Measurements from ENCODE around the gene HNRNPUL2.
A peak's percentile ranks its signal among the peaks of the same experiment; 100 is the strongest.
"Not testable (repeated sequence)": the region's sequence is repeated elsewhere in the genome, so short reads cannot be mapped to it uniquely, and the experiment has no call there.

HNRNPUL2 gene

GRCh38 chr11:62727165-62727871 is at the start of gene HNRNPUL2:
HNRNPUL2 (minus strand) TSS chr11:62727457; CDS start chr11:62727156, 301 bp downstream.
- DNase-seq = peak; percentile 99

- DNase-seq = no peak
Observed at GRCh38 chr11:62775646-62776045, 48.4 kb upstream of the HNRNPUL2 start.

- DNase-seq = no peak
Observed at GRCh38 chr11:62774407-62774806, 47.1 kb upstream of the HNRNPUL2 start.

GRCh38 chr11:62771144-62772021 is 44.1 kb upstream of the HNRNPUL2 start, which contains the start of gene TAF6L:
TAF6L (plus strand) TSS chr11:62771396; CDS start chr11:62775784, 4,388 bp downstream.
- peak; percentile 97 for DNase-seq

- peak; percentile 74 for DNase-seq
Observed at GRCh38 chr11:62770778-62771143, 43.5 kb upstream of the HNRNPUL2 start.

GRCh38 chr11:62760867-62761227 is 33.6 kb upstream of the HNRNPUL2 start:
- DNase-seq = not testable (repeated sequence)

GRCh38 chr11:62757846-62758788 is 30.9 kb upstream of the HNRNPUL2 start:
- DNase-seq = no peak

GRCh38 chr11:62755086-62755615 is 27.9 kb upstream of the HNRNPUL2 start:
- no peak for DNase-seq

- peak; percentile 98 for DNase-seq
Observed at GRCh38 chr11:62753736-62754603, 26.7 kb upstream of the HNRNPUL2 start, which contains the start of gene ZBTB3. ZBTB3 (minus strand) TSS chr11:62754160; CDS start chr11:62753664, 496 bp downstream.

GRCh38 chr11:62752994-62753735 is 25.9 kb upstream of the HNRNPUL2 start:
- no peak for DNase-seq

GRCh38 chr11:62752177-62752785 is 25.0 kb upstream of the HNRNPUL2 start:
- no peak for DNase-seq

GRCh38 chr11:62749931-62750330 is 22.7 kb upstream of the HNRNPUL2 start:
- not testable (repeated sequence) for DNase-seq

GRCh38 chr11:62747475-62748160 is 20.4 kb upstream of the HNRNPUL2 start:
- no peak for DNase-seq

- DNase-seq = no peak
Observed at GRCh38 chr11:62737196-62737595, 9.9 kb upstream of the HNRNPUL2 start.

- peak; percentile 20 for DNase-seq
Observed at GRCh38 chr11:62732830-62733229, 5.6 kb upstream of the HNRNPUL2 start.

- not testable (repeated sequence) for DNase-seq
Observed at GRCh38 chr11:62730076-62730475, 2.8 kb upstream of the HNRNPUL2 start.

- peak; percentile 89 for DNase-seq
Observed at GRCh38 chr11:62728171-62728988, 1.1 kb upstream of the HNRNPUL2 start, which contains the start of gene TTC9C. TTC9C (plus strand) TSS chr11:62728486; CDS start chr11:62728849, 363 bp downstream.

- DNase-seq = peak; percentile 96
Observed at GRCh38 chr11:62727872-62728170, 564 bp upstream of the HNRNPUL2 start.

- no peak for DNase-seq
Observed at GRCh38 chr11:62726915-62727164, 417 bp downstream of the HNRNPUL2 start.
